ENCODE results near the gene BICDL2.

- no peak for TF ChIP-seq POLR2A (IDR thresholded peaks at IDR 0.05)
- TF ChIP-seq, protein P1, sequence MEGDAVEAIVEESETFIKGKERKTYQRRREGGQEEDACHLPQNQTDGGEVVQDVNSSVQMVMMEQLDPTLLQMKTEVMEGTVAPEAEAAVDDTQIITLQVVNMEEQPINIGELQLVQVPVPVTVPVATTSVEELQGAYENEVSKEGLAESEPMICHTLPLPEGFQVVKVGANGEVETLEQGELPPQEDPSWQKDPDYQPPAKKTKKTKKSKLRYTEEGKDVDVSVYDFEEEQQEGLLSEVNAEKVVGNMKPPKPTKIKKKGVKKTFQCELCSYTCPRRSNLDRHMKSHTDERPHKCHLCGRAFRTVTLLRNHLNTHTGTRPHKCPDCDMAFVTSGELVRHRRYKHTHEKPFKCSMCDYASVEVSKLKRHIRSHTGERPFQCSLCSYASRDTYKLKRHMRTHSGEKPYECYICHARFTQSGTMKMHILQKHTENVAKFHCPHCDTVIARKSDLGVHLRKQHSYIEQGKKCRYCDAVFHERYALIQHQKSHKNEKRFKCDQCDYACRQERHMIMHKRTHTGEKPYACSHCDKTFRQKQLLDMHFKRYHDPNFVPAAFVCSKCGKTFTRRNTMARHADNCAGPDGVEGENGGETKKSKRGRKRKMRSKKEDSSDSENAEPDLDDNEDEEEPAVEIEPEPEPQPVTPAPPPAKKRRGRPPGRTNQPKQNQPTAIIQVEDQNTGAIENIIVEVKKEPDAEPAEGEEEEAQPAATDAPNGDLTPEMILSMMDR (IDR thresholded peaks at IDR 0.05): peak in 1 of 4 experiments; percentile 27
Observed at GRCh38 chr16:3021449-3022207, 15.1 kb downstream of the BICDL2 start.
